Measurements from ENCODE around the gene NME4. TPM values are rescaled to one million over a fixed set of nuclear protein-coding genes. Genes with fewer than 3 reads are reported as not detected.
"Not testable (repeated sequence)": the region's sequence is repeated elsewhere in the genome, so short reads cannot be mapped to it uniquely, and the experiment has no call there.

Gene NME4
- 10 to 100 TPM; 22.9 to 24.2 TPM for total RNA-seq

DNA sequence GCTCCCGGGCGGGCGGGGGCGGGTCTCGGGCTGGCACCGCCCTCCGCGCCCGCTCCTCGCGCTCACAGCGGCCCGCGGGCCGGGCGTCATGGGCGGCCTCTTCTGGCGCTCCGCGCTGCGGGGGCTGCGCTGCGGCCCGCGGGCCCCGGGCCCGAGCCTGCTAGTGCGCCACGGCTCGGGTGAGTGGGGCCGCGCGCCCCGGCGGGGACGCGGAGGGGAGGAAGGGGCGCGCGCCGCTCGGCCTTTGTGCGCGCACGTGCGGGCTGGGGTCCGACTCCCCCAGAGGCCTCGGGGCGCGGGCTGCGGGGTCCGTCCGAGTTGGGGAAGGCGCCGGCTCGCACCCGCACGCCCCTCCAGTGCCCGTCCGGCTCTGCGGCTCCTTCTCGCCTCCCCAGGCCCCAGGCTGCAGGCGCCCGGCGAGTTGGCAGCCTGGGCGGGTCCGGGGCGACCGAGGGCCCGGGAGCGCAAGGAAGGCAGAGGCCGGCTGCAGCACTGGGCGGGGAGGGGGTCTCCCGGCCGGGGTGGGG is at the start of gene NME4:
TSS of gene NME4 (plus strand) at position 65 of the 527 bp plus-strand sequence. CDS start at position 89, 24 bp downstream.
- H3K27me3 Mint-ChIP-seq: peaks cover 2% of the 10 kb centered on the region
- H3K9me3 Mint-ChIP-seq: peaks cover under 1% of the 10 kb centered on the region
- peaks cover 2% of the 10 kb centered on the region for H3K36me3 Mint-ChIP-seq (ENCODE audit: low read depth)
- TF ChIP-seq, protein P1, sequence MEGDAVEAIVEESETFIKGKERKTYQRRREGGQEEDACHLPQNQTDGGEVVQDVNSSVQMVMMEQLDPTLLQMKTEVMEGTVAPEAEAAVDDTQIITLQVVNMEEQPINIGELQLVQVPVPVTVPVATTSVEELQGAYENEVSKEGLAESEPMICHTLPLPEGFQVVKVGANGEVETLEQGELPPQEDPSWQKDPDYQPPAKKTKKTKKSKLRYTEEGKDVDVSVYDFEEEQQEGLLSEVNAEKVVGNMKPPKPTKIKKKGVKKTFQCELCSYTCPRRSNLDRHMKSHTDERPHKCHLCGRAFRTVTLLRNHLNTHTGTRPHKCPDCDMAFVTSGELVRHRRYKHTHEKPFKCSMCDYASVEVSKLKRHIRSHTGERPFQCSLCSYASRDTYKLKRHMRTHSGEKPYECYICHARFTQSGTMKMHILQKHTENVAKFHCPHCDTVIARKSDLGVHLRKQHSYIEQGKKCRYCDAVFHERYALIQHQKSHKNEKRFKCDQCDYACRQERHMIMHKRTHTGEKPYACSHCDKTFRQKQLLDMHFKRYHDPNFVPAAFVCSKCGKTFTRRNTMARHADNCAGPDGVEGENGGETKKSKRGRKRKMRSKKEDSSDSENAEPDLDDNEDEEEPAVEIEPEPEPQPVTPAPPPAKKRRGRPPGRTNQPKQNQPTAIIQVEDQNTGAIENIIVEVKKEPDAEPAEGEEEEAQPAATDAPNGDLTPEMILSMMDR (IDR thresholded peaks at IDR 0.05): no peak
- ChIA-PET CTCF (no interaction called here), POLR2A (interaction anchor here (0.5 kb wide), 1 partner anchor 130 kb away, joined by 3 read pairs; no protein-coding TSS in a partner anchor)
- intact Hi-C loops (cut with micrococcal nuclease): loop anchor here (5.0 kb wide), 1 partner anchor 130 kb away; the partner anchor contains the start of gene CAPN15
- DNase-seq (peak; percentile 21), ATAC-seq (peak; percentile 13)
- peaks cover 27% of the 10 kb centered on the region for H3K4me1 Mint-ChIP-seq (ENCODE audit: low read depth)
- peak within 1 kb of the TSS; percentile 74 for H3K4me3 Mint-ChIP-seq
- peak within 1 kb of the TSS; percentile 66 for H3K27ac Mint-ChIP-seq

DNA sequence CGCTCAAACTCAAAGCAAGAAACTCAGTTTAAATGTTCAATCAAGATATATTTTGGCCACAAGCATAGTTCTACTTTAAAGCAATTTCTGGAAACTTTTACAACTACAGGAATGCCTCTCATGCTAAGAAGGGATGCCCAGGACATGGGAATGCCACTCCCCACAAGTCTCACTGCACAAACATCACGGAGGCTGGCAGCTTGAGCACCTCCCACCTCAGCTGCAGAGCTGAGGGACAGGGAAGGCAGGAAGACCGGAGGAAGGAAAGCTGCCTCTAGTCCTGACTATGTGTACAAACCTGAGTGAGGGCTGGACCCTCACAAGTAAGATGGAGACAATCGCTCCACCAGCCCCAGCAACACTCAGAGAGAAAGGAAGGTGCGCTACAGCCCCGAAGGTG is 49.8 kb upstream of the NME4 start:
- POLR2A ChIA-PET: interaction anchor here (1.0 kb wide), 1 partner anchor 132 kb away, joined by 3 read pairs; no protein-coding TSS in a partner anchor
- ATAC-seq: no peak
- intact Hi-C loops (cut with micrococcal nuclease): no loop called here
- CTCF ChIA-PET: interaction anchor here (0.6 kb wide), 1 partner anchor 154 kb away, joined by 3 read pairs; no protein-coding TSS in a partner anchor
- TF ChIP-seq, protein P1 (IDR thresholded peaks at IDR 0.05): no peak
- Mint-ChIP-seq H3K36me3 (ENCODE audit: low read depth) (peaks cover 39% of the 10 kb centered on the region), H3K4me3 (no peak overlapping the region), H3K27ac (no peak overlapping the region), H3K4me1 (ENCODE audit: low read depth) (peaks cover 77% of the 10 kb centered on the region), H3K9me3 (no peaks in the 10 kb centered on the region), H3K27me3 (no peaks in the 10 kb centered on the region)
- DNase-seq: no peak

DNA sequence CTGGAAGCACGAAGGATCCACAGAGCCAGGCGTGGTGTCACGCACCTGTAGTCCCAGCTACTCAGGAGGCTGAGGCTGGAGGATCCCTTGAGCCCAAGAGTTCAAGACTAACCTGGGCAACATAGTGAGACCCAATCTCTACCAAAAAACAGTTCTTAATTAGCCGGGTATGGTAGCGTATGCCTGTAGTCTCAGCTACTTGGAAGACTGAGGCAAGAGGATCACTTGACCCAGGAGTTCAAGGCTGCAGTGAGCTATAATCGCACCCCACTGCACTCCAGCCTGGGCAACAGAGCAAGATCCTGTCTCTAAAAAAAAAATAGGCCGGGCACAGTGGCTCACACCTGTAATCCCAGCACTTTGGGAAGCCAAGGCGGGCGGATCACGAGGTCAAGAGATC is 48.5 kb upstream of the NME4 start:
- H3K27ac Mint-ChIP-seq; H3K4me3 Mint-ChIP-seq; H3K27me3 Mint-ChIP-seq; intact Hi-C loops (cut with micrococcal nuclease); ATAC-seq; H3K9me3 Mint-ChIP-seq; DNase-seq: not testable (repeated sequence)
- ChIA-PET CTCF (interaction anchor here (1.2 kb wide), 1 partner anchor 211 kb away, joined by 4 read pairs; no protein-coding TSS in a partner anchor), POLR2A (interaction anchor here (0.9 to 2.1 kb wide), 3 partner anchors 8 to 113 kb away, joined by 3 to 7 read pairs (median 4); partner anchors contain the start of gene FAM234A)
- peaks cover 35% of the 10 kb centered on the region for H3K36me3 Mint-ChIP-seq (ENCODE audit: low read depth)
- H3K4me1 Mint-ChIP-seq (ENCODE audit: low read depth): peaks cover 67% of the 10 kb centered on the region

DNA sequence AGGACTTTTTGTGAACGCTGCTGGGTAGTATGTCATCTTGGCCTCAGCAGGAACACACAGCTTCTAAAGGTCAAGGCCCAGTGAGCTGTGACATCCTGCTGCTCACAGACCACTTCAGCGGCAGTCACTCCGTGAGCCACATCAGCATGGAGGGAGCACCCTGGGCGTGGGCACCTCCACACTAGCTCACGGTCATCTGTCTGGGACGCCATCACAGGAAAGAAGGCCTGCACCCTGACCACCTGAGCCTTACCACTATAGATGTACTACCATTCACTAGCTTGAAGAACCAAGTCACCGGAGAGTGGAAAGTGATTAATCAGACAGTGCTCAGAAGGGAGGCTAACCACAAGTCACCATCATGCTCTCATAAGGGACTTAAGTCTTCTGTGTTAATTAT is 47.8 kb upstream of the NME4 start:
- Mint-ChIP-seq H3K36me3 (ENCODE audit: low read depth) (peaks cover 35% of the 10 kb centered on the region), H3K27me3 (no peaks in the 10 kb centered on the region), H3K9me3 (no peaks in the 10 kb centered on the region), H3K4me1 (ENCODE audit: low read depth) (peaks cover 69% of the 10 kb centered on the region), H3K4me3 (peak overlapping the region; percentile 32), H3K27ac (peak overlapping the region; percentile 45)
- intact Hi-C loops (cut with micrococcal nuclease): no loop called here
- ATAC-seq (no peak), DNase-seq (peak; percentile 44)
- POLR2A ChIA-PET: interaction anchor here (0.9 to 2.1 kb wide), 3 partner anchors 9 to 121 kb away, joined by 3 to 7 read pairs (median 4); partner anchors contain the start of gene FAM234A
- CTCF ChIA-PET: interaction anchor here (1.0 to 1.3 kb wide), 4 partner anchors 13 to 242 kb away, joined by 3 to 4 read pairs (median 4); no protein-coding TSS in a partner anchor
- TF ChIP-seq, protein P1 (IDR thresholded peaks at IDR 0.05): no peak

DNA sequence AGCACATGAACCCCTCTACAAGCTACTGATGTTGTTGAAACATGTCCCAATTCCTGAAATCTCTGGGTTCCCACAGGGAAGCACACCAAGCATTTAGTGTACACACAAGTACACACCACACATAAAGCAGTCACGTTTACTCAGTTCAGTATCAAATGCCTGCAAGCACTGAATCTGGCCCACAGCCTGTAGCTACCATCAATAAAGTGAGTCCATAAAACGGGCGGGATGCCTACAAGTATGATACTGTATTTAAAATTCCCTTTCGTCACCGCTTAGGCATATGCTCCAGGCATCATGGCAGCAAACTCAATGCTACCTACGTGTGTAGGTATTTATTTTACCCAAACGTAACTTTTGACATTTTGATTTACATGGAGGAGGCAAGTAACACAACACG is 46.8 kb upstream of the NME4 start:
- no peaks in the 10 kb centered on the region for H3K9me3 Mint-ChIP-seq
- POLR2A ChIA-PET: interaction anchor here (0.8 to 2.4 kb wide), 4 partner anchors 12 to 115 kb away, joined by 3 to 6 read pairs (median 4); partner anchors contain the start of gene FAM234A

More for the DNA sequence above, 46.8 kb upstream of the NME4 start:
- DNase-seq (no peak), ATAC-seq (no peak)
- Mint-ChIP-seq H3K27ac (no peak overlapping the region), H3K36me3 (ENCODE audit: low read depth) (peaks cover 28% of the 10 kb centered on the region), H3K27me3 (no peaks in the 10 kb centered on the region), H3K4me3 (peak overlapping the region; percentile 80), H3K4me1 (ENCODE audit: low read depth) (peaks cover 68% of the 10 kb centered on the region)
- TF ChIP-seq, protein P1 (IDR thresholded peaks at IDR 0.05): no peak
- intact Hi-C loops (cut with micrococcal nuclease): loop anchor here (10.0 kb wide), 1 partner anchor 115 kb away; the partner anchor contains the start of gene FAM234A
- CTCF ChIA-PET: interaction anchor here (1.0 to 1.3 kb wide), 5 partner anchors 12 to 243 kb away, joined by 3 to 4 read pairs (median 3); no protein-coding TSS in a partner anchor
